ENCODE data around the gene PPP1R1B.

GRCh38 chr17:39619786-39620101 is 7.0 kb upstream of the PPP1R1B start:
- TF ChIP-seq CTCF (IDR thresholded peaks at IDR 0.05) (no peak), POLR2A (IDR thresholded peaks at IDR 0.05) (no peak)

All from adrenal gland (tissue), 5 donors.